ENCODE measurements around the gene NEURL1B.

The NEURL1B gene

GRCh38 chr5:172739375-172739774 lies 98.3 kb downstream of the NEURL1B start:
- no peak for DNase-seq

DNA sequence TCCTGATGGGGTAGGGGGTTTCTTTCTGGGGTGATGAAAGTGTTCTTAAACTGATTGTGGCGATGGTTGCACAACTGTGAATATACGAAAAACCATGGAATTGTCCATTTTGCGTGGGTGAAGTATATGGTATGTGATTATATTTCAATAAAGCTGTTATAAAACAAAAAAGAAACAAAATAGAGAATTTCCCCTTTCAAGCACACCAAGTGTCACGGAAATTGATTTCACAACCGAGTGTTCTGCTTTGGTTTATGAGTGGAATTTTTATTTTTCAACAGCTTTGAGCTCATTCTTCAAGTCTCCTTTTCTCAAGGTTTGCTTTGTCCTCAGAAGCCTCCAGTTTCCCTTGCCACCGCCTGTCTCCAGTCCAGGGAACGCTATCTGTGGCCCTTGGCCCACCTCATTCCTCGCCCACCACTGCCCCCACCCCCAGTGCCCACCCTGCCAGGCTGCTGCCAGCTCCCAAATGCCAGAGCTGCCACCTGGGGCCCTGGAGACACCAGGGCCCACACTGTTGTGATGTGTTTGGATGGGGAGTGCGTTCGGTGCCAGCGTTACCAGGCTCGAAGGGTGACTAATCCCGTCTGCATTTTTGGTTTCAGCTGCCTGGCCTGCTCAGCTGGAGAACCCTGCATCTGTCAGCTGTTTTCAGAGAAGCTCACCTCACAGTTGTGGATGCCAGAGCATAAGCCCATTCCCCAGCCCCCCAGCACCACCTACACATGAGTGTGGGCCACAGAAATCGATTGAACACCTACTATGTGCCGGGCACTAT lies 99.6 kb downstream of the NEURL1B start:
- no peak for DNase-seq

All from activated effector memory CD4-positive, alpha-beta T cell treated with anti-CD3 and anti-CD28 coated beads, Interleukin-2, amount 50 U/mL, for 16 hours (primary cell).